HT-29 (cell line): ENCODE data around the gene WHAMM. TPM values are rescaled to one million over a fixed set of nuclear protein-coding genes. Genes with fewer than 3 reads are reported as not detected.
"Not testable (repeated sequence)": the region's sequence is repeated elsewhere in the genome, so short reads cannot be mapped to it uniquely, and the experiment has no call there.

Source experiments
- DNase-seq: peaks from one replicate; pipeline ENCODE4 v3.0.0-alpha.2; 2015; ENCODE audit warnings: low spot score
- total RNA-seq: library from RNA; depleted of rRNA; stranded (reverse); fragments of >200 nt; shearing (Covaris generic); gene quantifications from 2 replicates; pipeline ENCODE4 v1.2.3, GENCODE V29; 2014

The WHAMM gene
- total RNA-seq, 1 experiment from 2014 or later, result 6.4 TPM

- no peak for DNase-seq
Observed at GRCh38 chr15:82803793-82804574, 5.4 kb upstream of the WHAMM start.

GRCh38 chr15:82804575-82804949, 4.9 kb upstream of the WHAMM start:
- DNase-seq, result no peak

- DNase-seq, result no peak
Observed at GRCh38 chr15:82805994-82806406, 3.4 kb upstream of the WHAMM start, which contains the start of gene FSD2. Gene FSD2 (minus strand): TSS chr15:82806069. CDS start chr15:82787390, 18,679 bp downstream.

GRCh38 chr15:82807920-82808633, 1.4 kb upstream of the WHAMM start:
- DNase-seq, result no peak

- peak; percentile 58 for DNase-seq
Observed at GRCh38 chr15:82808634-82809041, 790 bp upstream of the WHAMM start.

GRCh38 chr15:82810061-82810889, 847 bp downstream of the WHAMM start:
- peak; percentile 60 for DNase-seq

GRCh38 chr15:82810890-82811426, 1.5 kb downstream of the WHAMM start:
- peak; percentile 63 for DNase-seq

GRCh38 chr15:82812994-82813393, 3.6 kb downstream of the WHAMM start:
- DNase-seq, result no peak

GRCh38 chr15:82820128-82820527, 10.7 kb downstream of the WHAMM start:
- no peak for DNase-seq

GRCh38 chr15:82821396-82821795, 12.0 kb downstream of the WHAMM start:
- not testable (repeated sequence) for DNase-seq

GRCh38 chr15:82821851-82822250, 12.4 kb downstream of the WHAMM start:
- not testable (repeated sequence) for DNase-seq

- no peak for DNase-seq
Observed at GRCh38 chr15:82823049-82823448, 13.6 kb downstream of the WHAMM start.

- no peak for DNase-seq
Observed at GRCh38 chr15:82828075-82828474, 18.6 kb downstream of the WHAMM start.

- DNase-seq, result no peak
Observed at GRCh38 chr15:82829234-82829633, 19.8 kb downstream of the WHAMM start.

GRCh38 chr15:82830427-82831173, 21.2 kb downstream of the WHAMM start:
- no peak for DNase-seq

GRCh38 chr15:82831894-82832600, 22.6 kb downstream of the WHAMM start:
- peak; percentile 26 for DNase-seq

GRCh38 chr15:82832601-82833361, 23.4 kb downstream of the WHAMM start:
- DNase-seq, result peak; percentile 72

GRCh38 chr15:82833362-82833682, 23.9 kb downstream of the WHAMM start:
- no peak for DNase-seq

GRCh38 chr15:82835391-82835917, 26.0 kb downstream of the WHAMM start:
- no peak for DNase-seq
